Suprapubic skin (tissue), 3 donors: ENCODE measurements around the gene FRMD1.

ENCODE experiments used
- EP300 ChIP-seq: sonication (generic); formaldehyde crosslinking; IDR thresholded peaks from one replicate; pipeline ENCODE4 v1.6.1; 2017; ENCODE audit warnings: antibody characterized with exemption
- TF ChIP-seq, protein P1 (sequence below), 2 donors: fragments of 200-600 bp in 1 of 2; fragments of 450-650 bp in 1 of 2; sonication (generic) in 1 of 2; IDR thresholded peaks; one replicate each; pipeline ENCODE4 v1.5.1; 2016 to 2019; ENCODE audit warnings: antibody characterized with exemption in 2 of 2, mild to moderate bottlenecking in 1 of 2, moderate library complexity in 1 of 2

DNA sequence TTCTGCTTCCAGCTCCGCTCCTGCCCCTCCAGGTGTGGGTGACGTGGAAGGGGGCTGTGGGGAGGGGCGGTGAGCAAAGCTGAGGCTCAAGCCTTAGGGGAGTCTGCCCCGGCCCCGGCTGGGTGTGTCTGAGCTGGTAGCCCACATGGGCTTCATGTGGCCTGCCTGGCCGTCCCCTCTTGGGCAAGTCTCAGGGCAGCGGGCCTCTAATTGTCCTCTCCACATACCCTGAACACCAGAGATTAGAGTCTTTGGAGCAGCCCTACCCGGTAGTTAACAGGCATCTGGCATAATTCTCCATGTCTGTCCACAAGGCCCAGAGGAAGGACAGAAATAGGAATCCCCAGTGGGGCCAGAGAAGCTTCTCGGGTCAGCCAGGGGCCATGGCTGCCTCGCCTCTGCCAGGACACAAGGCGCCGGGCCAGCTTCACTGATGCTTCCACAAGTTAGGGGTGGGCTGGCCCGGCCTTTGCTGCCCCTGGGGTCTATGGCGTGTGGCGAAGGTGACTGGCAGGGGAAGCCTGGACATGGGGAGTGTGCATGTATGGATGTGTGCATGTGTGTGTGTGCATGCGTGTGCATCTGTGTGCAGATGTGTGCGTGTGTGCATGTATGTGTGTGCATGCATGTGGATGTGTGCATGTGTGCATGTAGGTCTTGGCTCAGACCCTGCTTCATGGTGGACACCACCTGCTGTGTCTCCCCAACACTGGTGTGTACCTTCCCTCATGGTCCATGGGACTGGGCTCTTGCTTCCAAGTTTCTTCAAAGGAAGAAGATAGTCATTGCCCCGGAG, 24.0 kb downstream of the FRMD1 start:
- TF ChIP-seq, protein P1, sequence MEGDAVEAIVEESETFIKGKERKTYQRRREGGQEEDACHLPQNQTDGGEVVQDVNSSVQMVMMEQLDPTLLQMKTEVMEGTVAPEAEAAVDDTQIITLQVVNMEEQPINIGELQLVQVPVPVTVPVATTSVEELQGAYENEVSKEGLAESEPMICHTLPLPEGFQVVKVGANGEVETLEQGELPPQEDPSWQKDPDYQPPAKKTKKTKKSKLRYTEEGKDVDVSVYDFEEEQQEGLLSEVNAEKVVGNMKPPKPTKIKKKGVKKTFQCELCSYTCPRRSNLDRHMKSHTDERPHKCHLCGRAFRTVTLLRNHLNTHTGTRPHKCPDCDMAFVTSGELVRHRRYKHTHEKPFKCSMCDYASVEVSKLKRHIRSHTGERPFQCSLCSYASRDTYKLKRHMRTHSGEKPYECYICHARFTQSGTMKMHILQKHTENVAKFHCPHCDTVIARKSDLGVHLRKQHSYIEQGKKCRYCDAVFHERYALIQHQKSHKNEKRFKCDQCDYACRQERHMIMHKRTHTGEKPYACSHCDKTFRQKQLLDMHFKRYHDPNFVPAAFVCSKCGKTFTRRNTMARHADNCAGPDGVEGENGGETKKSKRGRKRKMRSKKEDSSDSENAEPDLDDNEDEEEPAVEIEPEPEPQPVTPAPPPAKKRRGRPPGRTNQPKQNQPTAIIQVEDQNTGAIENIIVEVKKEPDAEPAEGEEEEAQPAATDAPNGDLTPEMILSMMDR (IDR thresholded peaks at IDR 0.05) = no peak
- no peak for TF ChIP-seq EP300
